Stomach smooth muscle (tissue), 2 donors: ENCODE data around the gene ZBED5.
"Not testable (repeated sequence)": the region's sequence is repeated elsewhere in the genome, so short reads cannot be mapped to it uniquely, and the experiment has no call there.

Experiments
- H3K27ac ChIP-seq: one replicate; pipeline ENCODE4 v1.7.0; 2013; ENCODE audit warnings: mild to moderate bottlenecking, low read length, inconsistent platforms
- H3K27me3 ChIP-seq, 2 donors: one replicate each; pipeline ENCODE4 v1.7.0; 2013; ENCODE audit warnings: low read length in 2 of 2; ENCODE audit not compliant: insufficient read depth in 2 of 2, control insufficient read depth in 1 of 2
- H3K36me3 ChIP-seq, 2 donors: one replicate each; pipeline ENCODE4 v1.7.0; 2013; ENCODE audit warnings: low read length in 2 of 2; ENCODE audit not compliant: control insufficient read depth in 2 of 2, insufficient read depth in 2 of 2
- H3K4me1 ChIP-seq: one replicate; pipeline ENCODE4 v1.7.0; 2013; ENCODE audit warnings: low read length; ENCODE audit not compliant: control insufficient read depth, insufficient read depth
- H3K4me3 ChIP-seq, 2 donors: one replicate each; pipeline ENCODE4 v1.7.0; 2013; ENCODE audit warnings: low read length in 2 of 2
- H3K9ac ChIP-seq, 2 donors: one replicate each; pipeline ENCODE4 v1.7.0; 2013; ENCODE audit warnings: low read length in 2 of 2, mild to moderate bottlenecking in 1 of 2
- H3K9me3 ChIP-seq, 2 donors: one replicate each; pipeline ENCODE4 v1.7.0; 2013; ENCODE audit warnings: low read length in 2 of 2; ENCODE audit not compliant: control insufficient read depth in 2 of 2
- donor health status: healthy.
- donor health status: Pancreatic carcinoma.

Gene ZBED5

GRCh38 chr11:10894666-10895065 lies 36.8 kb upstream of the ZBED5 start:
- H3K9ac ChIP-seq = no peak overlapping the region
- no peak overlapping the region for H3K4me3 ChIP-seq
- no peaks in the 10 kb centered on the region for H3K36me3 ChIP-seq
- H3K27me3 ChIP-seq = no peaks in the 10 kb centered on the region
- H3K9me3 ChIP-seq = no peaks in the 10 kb centered on the region
- peaks cover 26% of the 10 kb centered on the region for H3K4me1 ChIP-seq
- H3K27ac ChIP-seq = no peak overlapping the region

GRCh38 chr11:10893714-10894151 lies 35.9 kb upstream of the ZBED5 start:
- Histone ChIP-seq H3K9me3 (no peaks in the 10 kb centered on the region), H3K4me1 (peaks cover 16% of the 10 kb centered on the region), H3K4me3 (no peak overlapping the region), H3K27me3 (no peaks in the 10 kb centered on the region), H3K27ac (no peak overlapping the region), H3K36me3 (no peaks in the 10 kb centered on the region), H3K9ac (no peak overlapping the region)

- H3K4me3 ChIP-seq = no peak overlapping the region
- H3K27ac ChIP-seq = no peak overlapping the region
- H3K27me3 ChIP-seq = no peaks in the 10 kb centered on the region
- no peaks in the 10 kb centered on the region for H3K36me3 ChIP-seq
- no peak overlapping the region for H3K9ac ChIP-seq
- H3K9me3 ChIP-seq = no peaks in the 10 kb centered on the region
- H3K4me1 ChIP-seq = peaks cover 7% of the 10 kb centered on the region
Observed at GRCh38 chr11:10892250-10892649, 34.4 kb upstream of the ZBED5 start.

GRCh38 chr11:10891151-10891720 lies 33.4 kb upstream of the ZBED5 start:
- Histone ChIP-seq H3K9ac (no peak overlapping the region), H3K27ac (no peak overlapping the region), H3K4me1 (peaks cover 7% of the 10 kb centered on the region), H3K4me3 (no peak overlapping the region), H3K9me3 (no peaks in the 10 kb centered on the region), H3K36me3 (no peaks in the 10 kb centered on the region), H3K27me3 (no peaks in the 10 kb centered on the region)

GRCh38 chr11:10890083-10890482 lies 32.2 kb upstream of the ZBED5 start:
- not testable (repeated sequence) for H3K27me3 ChIP-seq, H3K4me3 ChIP-seq, H3K9me3 ChIP-seq, H3K27ac ChIP-seq, H3K36me3 ChIP-seq, H3K9ac ChIP-seq
- peaks cover 13% of the 10 kb centered on the region for H3K4me1 ChIP-seq

- H3K27me3 ChIP-seq = no peaks in the 10 kb centered on the region
- H3K9me3 ChIP-seq = no peaks in the 10 kb centered on the region
- no peak overlapping the region for H3K9ac ChIP-seq
- no peak overlapping the region for H3K27ac ChIP-seq
- H3K4me1 ChIP-seq = peaks cover 6% of the 10 kb centered on the region
- no peaks in the 10 kb centered on the region for H3K36me3 ChIP-seq
- H3K4me3 ChIP-seq = no peak overlapping the region
Observed at GRCh38 chr11:10887307-10887706, 29.5 kb upstream of the ZBED5 start.

GRCh38 chr11:10886652-10887250 lies 28.9 kb upstream of the ZBED5 start:
- no peaks in the 10 kb centered on the region for H3K27me3 ChIP-seq
- no peaks in the 10 kb centered on the region for H3K9me3 ChIP-seq
- H3K4me3 ChIP-seq = no peak overlapping the region
- peaks cover 6% of the 10 kb centered on the region for H3K4me1 ChIP-seq
- H3K27ac ChIP-seq = no peak overlapping the region
- no peak overlapping the region for H3K9ac ChIP-seq
- no peaks in the 10 kb centered on the region for H3K36me3 ChIP-seq

GRCh38 chr11:10885703-10886363 lies 28.0 kb upstream of the ZBED5 start:
- peaks cover 6% of the 10 kb centered on the region for H3K4me1 ChIP-seq
- H3K36me3 ChIP-seq = no peaks in the 10 kb centered on the region
- peak overlapping the region; percentile 19 for H3K27ac ChIP-seq

GRCh38 chr11:10884292-10884691 lies 26.4 kb upstream of the ZBED5 start:
- not testable (repeated sequence) for H3K4me3 ChIP-seq, H3K4me1 ChIP-seq, H3K27me3 ChIP-seq, H3K36me3 ChIP-seq, H3K9me3 ChIP-seq, H3K27ac ChIP-seq, H3K9ac ChIP-seq

More at GRCh38 chr11:10885703-10886363, 28.0 kb upstream of the ZBED5 start:
- no peaks in the 10 kb centered on the region for H3K27me3 ChIP-seq
- no peak overlapping the region for H3K4me3 ChIP-seq
- no peaks in the 10 kb centered on the region for H3K9me3 ChIP-seq
- no peak overlapping the region for H3K9ac ChIP-seq

GRCh38 chr11:10881892-10882291 lies 24.0 kb upstream of the ZBED5 start:
- H3K36me3 ChIP-seq = no peaks in the 10 kb centered on the region
- H3K27me3 ChIP-seq = no peaks in the 10 kb centered on the region
- H3K27ac ChIP-seq = no peak overlapping the region
- peaks cover 6% of the 10 kb centered on the region for H3K4me1 ChIP-seq
- no peak overlapping the region for H3K9ac ChIP-seq
- H3K9me3 ChIP-seq = no peaks in the 10 kb centered on the region
- no peak overlapping the region for H3K4me3 ChIP-seq
